ENCODE data around the gene KIF13A. TPM values are rescaled to one million over a fixed set of nuclear protein-coding genes. Genes with fewer than 3 reads are reported as not detected.
"Not testable (repeated sequence)": the region's sequence is repeated elsewhere in the genome, so short reads cannot be mapped to it uniquely, and the experiment has no call there.

Gene KIF13A
- 27.8 TPM for total RNA-seq

GRCh38 chr6:17987447-17987696, at the start of gene KIF13A:
TSS of gene KIF13A (minus strand) at chr6:17987635. CDS start at chr6:17987463, 172 bp downstream.
- no peak for DNase-seq

DNA sequence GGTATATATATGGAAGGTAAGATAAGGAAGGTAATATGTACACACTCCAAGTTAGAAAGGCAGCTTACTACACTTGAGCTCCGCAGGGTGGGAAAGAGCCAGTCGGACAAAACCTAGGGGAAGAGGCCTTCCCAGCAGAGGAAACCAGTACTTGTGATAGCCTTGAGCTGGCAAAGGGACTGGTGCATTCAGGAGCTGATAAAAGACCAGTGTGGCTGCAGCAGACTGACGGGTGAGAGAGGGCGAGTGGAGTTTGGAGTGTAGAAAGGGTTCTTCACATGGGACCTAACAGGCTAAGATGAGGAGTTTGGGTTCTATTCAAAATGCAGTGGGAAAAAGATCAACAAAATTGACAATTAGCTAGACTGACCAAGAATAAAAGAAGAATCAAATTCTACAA, 49.3 kb upstream of the KIF13A start:
- no peak for DNase-seq

- DNase-seq: no peak
These were observed 48.0 kb upstream of the KIF13A start for GRCh38 chr6:18035330-18035854.

DNA sequence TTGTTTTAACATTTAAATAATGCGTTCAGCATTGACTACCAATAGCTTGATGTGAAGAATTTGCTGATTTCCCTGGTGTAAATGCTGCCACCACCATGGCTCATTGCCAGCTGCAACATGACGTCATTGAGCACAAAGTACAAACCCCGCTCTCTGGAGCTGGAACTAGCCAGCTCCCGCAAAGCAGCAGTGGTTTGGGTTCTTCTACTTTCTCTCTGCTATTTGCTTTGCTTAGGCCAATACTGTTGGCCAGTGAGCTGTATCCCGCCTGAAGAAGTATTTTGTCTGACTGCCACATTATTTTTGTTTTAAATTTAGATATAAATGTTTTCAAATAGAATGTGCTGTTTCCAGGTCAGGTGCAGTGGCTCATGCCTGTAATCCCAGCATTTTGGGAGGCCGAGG, 47.4 kb upstream of the KIF13A start:
- DNase-seq: no peak

- no peak for DNase-seq
These were observed 44.3 kb upstream of the KIF13A start for GRCh38 chr6:18031680-18032256.

GRCh38 chr6:18031189-18031588, 43.8 kb upstream of the KIF13A start:
- DNase-seq: no peak

DNA sequence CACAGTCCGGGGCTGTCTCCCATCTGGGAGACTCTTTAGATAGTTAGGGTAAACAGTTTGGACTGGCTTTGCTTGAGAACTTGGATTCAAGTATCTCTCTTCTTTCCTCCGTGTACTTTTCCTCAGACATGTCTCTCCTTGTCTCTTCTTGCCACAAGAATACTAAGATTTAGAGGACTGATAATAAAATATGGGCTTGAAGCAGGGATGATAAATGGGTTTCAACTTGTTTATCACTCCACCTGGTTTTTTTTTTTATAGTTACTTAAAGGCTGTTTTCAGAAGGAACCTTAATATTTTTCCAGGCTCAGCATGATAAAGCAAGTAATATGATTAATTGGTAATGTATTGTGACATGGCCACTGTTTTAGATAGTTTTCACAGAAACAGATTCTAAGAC, 40.9 kb upstream of the KIF13A start:
- no peak for DNase-seq

GRCh38 chr6:18025596-18025995, 38.2 kb upstream of the KIF13A start:
- DNase-seq: no peak

- no peak for DNase-seq
These were observed 37.4 kb upstream of the KIF13A start for GRCh38 chr6:18024876-18025275.

DNA sequence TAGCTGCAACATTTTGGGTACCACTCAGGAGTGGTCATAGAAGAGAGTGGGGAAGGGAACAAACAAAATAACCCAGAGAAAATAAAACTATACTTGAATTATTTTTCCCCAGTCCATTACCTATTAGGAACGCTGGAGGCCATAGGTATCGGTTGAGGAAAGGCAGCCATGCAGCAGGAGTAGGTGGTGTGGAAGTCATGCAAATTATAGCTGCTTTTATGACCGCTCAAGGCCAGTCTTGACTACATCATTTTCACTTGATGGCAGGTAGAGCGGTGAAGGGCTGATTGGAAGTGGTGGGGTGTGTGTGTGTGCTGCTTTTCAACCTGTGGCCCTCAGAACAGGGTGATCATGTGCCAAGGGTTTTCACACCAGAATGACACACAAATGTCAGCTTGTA, 36.5 kb upstream of the KIF13A start:
- no peak for DNase-seq

DNA sequence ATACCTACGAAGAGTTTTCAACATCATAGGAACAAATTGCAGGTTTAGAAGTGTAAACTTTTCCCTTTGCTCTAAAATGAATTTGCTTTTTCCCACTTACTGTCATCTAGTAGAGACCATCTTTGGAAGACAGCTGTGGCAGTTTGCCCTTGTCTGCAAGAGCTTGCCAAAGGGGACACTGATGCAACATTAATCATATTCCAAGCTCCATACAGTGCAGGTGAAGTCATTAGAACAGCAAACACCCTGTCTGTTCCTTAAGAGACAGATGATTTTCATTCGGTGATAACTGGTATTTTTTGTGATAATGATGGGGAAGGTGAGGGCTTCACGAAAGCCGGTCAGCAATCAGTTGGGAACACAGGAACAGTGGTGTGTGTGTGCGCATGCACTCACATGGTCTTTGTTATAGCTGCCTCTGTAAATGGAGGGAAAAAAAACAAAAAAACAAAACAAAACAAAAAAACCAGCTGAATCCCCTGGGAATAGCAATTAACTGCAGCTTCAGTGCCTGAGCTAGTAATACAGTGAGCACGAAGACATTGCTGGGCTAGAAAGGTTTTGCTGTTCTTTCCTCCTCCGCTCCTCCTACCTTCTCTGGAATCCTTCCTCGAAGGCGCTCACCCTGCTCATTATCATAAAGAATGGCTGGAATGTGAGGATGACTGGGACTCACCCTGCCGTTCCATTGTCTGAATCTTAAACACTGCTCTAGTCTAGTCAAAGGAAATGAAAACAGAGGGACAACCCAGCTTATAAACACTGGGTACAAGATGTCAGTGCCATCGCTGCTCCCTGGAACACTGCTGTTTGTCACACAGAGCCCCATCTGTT, 35.2 kb upstream of the KIF13A start:
- peak; percentile 25 for DNase-seq

DNA sequence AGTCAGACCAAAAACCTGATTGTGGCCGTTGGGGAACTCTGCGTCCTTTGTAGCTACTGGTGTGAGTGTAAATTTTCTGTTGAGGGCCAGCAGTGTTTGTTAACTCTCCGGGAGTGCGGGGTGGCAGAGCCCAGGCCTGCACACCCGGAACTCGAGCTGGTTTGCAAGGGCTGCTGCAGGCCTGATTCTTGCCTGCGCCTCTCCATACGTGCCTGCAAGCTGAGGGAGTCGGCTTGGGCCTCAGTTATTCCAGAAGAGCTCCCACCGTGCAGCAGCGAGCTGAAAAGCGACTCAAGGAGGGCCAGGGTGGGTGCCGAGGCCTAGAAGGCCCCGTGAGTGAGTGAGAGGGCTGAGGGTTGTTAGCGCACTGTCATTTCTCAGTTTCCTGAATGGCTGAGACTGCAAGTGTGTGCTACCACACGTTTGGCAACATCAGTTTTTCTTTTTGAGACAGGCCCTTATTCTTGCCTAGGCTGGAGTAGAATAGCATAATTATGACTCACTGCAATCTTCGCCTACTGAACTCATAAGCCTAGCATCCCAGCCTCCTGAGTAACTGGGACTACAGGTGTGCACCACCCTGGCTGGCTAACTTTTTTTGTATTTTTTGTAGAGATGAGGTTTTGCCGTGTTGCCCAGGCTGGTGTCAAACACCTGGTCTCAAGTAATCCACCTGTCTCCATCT, 33.9 kb upstream of the KIF13A start:
- no peak for DNase-seq

DNA sequence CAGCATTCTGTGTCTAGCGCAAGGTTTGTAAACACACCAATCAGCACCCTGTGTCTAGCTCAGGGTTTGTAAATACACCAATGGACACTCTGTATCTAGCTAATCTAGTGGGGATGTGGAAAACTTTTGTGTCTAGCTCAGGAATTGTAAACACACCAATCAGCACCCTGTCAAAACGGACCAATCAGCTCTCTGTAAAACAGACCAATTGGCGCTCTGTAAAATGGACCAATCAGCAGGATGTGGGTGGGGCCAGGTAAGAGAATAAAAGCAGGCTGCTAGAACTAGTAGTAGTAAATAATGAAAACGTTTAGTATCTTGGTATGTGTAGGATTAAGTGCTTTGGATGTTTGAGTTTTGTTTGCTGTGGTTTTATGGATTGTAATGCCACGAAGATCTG, 33.1 kb upstream of the KIF13A start:
- DNase-seq: not testable (repeated sequence)

GRCh38 chr6:18019539-18020534, 32.4 kb upstream of the KIF13A start:
- DNase-seq: no peak

- DNase-seq: not testable (repeated sequence)
These were observed 31.7 kb upstream of the KIF13A start for GRCh38 chr6:18019133-18019532.

DNA sequence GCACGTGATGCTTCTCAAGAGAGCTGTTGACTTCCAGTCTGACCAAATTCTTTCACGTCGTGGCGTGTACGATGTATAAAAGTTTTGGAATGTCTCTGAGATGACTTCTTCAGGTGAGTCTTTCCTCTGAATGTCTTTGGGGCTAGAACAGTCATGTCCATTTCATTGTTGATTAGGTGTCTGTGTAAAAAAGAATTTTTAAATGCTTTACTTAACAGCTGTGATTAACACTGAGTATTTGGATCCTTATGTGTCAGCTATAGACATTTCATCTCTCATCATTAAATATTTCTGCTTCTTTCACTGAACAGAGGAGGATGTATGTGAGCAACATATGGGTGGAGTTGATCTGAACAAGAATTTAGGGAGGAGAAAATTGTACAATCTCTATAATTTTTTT, 29.3 kb upstream of the KIF13A start:
- no peak for DNase-seq

GRCh38 chr6:18016133-18016532, 28.7 kb upstream of the KIF13A start:
- no peak for DNase-seq

DNA sequence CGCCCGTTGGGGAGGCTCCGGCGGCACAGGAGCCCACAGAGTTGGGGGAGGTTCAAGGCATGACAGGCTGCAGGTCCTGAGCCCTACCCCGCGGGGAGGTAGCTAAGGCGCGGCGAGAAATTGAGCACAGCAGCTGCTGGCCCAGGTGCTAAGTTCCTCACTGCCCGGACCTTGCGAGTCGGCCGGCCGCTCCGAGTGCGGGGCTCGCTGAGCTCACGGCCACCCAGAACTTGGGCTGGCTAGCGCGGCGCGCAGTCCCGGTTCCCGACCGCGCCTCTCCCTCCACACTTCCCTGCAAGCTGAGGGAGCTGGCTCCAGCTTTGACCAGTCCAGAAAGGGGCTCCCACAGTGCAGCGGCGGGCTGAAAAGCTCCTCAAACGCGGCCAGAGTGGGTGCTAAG, 23.9 kb upstream of the KIF13A start:
- DNase-seq: no peak

DNA sequence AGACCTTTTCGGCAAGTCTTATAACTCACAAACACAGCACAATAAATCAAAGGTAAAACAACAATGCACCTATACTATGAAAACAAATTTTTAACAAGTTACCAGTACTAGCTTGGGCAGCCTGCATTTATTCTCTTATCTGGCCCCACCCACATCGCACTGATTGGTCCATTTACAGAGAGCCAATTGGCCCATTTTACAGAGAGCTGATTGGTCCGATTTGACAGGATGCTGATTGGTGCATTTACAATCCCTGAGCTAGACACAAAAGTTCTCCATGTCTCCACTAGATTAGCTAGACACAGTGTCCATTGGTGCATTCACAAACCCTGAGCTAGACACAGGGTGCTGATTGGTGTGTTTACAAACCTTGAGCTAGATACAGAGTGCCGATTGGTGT, 23.1 kb upstream of the KIF13A start:
- DNase-seq: not testable (repeated sequence)

DNA sequence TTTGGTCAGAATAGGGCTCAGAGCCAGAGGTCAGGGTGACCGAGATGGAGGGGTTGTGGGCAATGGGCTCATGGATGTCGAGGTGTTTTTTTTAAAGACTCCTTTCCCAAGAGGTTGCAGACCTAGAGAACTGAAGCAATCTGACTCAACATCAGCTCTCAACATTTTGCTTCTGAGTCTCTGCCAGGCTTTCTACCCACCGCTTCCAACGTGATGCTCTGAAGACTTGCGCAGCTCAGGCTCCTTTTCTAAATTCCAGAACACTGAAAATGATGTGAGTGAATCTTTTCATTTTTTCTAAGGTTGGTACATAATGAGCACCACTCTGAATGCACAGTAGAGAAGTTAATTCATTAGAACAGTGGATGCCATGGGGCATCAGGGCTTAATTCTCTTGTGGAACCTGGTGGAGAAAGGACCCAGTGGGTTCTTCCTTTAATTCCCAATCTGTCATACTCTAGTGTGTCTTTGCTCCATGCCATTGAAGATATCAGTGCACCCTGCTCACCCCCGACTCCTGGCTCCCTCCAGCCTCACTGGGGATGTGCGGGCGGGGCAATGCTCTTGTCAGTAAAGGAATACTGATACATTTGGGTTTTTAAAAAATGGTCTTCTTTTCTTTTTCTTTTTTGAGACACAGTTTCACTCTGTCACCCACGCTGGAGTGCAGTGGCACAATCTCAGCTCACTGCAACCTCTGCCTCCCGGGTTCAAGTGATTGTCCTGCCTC, 17.0 kb upstream of the KIF13A start:
- DNase-seq: no peak

DNA sequence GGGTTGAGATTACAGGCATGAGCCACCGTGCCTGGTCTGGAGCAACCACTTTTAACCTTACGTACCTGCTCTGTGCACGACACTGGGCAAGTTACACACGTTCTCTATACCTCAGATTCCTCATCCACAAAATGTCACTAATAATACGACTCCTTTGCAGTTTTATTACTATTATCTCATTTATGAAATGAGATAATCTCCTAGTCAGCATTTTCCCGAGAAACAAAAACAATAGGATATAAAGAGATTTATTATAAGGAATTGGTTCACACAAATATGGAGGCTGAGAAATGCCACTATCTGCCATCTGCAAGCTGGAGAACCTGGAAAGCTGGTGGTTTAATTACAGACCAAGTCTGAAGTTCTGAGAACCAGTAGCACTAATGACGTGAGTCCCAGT, 12.0 kb upstream of the KIF13A start:
- DNase-seq: no peak

DNA sequence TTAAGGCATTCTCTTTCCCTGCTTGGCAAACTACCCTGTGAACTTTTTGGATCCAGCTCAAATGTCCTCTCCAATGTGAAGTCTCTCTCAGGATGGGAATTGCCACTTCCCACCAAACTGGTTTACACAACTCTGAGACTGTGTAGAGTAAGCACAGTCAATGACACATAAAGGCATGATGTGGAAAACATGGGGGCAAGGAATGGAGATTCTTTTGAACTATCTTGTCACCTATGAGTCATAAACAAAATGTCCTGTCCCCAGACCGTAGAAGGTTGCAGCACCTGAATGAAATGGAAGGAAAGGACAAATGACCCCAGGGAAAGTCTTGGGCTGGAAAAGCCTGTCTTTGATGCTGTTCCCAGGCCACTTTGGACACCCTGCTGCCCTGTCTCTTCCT, 11.0 kb upstream of the KIF13A start:
- DNase-seq: no peak

All from occipital lobe (tissue), 2 donors.